Measurements from ENCODE around the gene IL25.

IL25 gene

DNA sequence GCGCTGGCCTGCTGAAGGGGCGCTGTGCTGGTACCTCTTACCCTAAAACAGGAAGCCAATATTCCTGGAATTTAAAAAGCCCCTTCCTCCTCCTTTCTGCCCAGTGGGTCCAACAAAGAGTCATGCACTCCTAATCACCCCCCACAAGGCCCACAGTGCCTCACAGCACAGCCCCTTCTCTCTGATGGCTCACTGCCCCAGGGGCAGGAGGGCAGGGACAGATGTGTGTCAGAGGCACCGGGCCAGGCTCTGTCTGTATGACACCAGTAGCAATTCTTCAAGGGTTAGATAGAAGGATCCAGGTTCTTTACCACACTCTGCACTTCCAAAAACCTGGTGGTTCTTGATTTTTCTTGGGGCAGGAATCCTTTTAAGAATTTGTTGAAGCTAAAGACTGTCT lies 26.5 kb downstream of the IL25 start:
- no peak for TF ChIP-seq RAD21 (IDR thresholded peaks at IDR 0.05; ENCODE audit: low read depth)
- TF ChIP-seq CREB1 (IDR thresholded peaks at IDR 0.05; ENCODE audit: low read depth), result no peak
- TF ChIP-seq, protein P1, sequence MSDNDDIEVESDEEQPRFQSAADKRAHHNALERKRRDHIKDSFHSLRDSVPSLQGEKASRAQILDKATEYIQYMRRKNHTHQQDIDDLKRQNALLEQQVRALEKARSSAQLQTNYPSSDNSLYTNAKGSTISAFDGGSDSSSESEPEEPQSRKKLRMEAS (IDR thresholded peaks at IDR 0.05), result no peak
- no peak for TF ChIP-seq TAF1 (IDR thresholded peaks at IDR 0.05; ENCODE audit: low read depth)
- TF ChIP-seq EGR1 (IDR thresholded peaks at IDR 0.05), result no peak
- TF ChIP-seq, protein P2, sequence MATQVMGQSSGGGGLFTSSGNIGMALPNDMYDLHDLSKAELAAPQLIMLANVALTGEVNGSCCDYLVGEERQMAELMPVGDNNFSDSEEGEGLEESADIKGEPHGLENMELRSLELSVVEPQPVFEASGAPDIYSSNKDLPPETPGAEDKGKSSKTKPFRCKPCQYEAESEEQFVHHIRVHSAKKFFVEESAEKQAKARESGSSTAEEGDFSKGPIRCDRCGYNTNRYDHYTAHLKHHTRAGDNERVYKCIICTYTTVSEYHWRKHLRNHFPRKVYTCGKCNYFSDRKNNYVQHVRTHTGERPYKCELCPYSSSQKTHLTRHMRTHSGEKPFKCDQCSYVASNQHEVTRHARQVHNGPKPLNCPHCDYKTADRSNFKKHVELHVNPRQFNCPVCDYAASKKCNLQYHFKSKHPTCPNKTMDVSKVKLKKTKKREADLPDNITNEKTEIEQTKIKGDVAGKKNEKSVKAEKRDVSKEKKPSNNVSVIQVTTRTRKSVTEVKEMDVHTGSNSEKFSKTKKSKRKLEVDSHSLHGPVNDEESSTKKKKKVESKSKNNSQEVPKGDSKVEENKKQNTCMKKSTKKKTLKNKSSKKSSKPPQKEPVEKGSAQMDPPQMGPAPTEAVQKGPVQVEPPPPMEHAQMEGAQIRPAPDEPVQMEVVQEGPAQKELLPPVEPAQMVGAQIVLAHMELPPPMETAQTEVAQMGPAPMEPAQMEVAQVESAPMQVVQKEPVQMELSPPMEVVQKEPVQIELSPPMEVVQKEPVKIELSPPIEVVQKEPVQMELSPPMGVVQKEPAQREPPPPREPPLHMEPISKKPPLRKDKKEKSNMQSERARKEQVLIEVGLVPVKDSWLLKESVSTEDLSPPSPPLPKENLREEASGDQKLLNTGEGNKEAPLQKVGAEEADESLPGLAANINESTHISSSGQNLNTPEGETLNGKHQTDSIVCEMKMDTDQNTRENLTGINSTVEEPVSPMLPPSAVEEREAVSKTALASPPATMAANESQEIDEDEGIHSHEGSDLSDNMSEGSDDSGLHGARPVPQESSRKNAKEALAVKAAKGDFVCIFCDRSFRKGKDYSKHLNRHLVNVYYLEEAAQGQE (IDR thresholded peaks at IDR 0.05; ENCODE audit: low read depth), result no peak

DNA sequence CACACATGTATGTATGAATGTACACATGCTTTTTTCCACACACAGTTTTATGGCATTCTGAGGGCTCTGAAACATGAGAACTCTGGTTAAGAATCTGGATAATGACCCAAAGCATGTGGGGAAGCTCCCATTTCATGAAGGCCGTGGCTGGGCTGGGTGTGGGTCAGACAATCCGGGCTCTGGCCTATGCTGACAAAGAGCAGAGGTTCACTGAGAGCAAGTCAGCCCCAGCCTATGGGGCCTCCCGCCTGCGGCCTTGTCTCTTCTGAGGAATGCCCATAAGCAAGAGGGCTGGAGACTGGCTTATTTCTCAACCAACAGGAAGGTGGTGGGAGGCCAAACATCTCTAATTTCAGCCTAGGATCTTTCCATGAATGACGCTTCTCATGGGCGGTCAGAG lies 27.0 kb downstream of the IL25 start:
- TF ChIP-seq, protein P2 (IDR thresholded peaks at IDR 0.05; ENCODE audit: low read depth), result no peak

DNA sequence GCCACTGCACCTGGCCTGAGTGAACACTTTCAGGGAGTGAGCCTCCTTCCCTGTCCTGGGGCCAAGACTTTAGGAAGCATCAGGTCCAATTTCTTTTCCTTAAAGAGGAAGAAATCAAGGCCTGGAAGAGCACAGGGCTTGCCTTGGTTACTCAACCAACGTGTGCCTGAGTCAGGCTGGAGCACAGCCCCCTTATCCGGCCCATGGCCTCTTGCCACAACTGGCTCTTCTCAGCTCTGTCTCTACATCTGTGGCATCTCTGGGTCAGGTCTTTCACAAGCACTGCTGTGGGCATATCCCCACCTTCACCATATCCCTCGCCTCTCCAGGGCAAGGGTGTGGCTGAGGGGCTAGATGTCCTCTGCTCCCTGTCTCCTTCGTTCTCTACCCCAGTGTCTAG lies 28.7 kb downstream of the IL25 start:
- TF ChIP-seq TAF1 (IDR thresholded peaks at IDR 0.05; ENCODE audit: low read depth) (no peak), EGR1 (IDR thresholded peaks at IDR 0.05) (no peak), ZBTB7A (IDR thresholded peaks at IDR 0.05; ENCODE audit: low read depth) (no peak), RAD21 (IDR thresholded peaks at IDR 0.05; ENCODE audit: low read depth) (no peak), CEBPB (IDR thresholded peaks at IDR 0.05) (no peak), TEAD4 (IDR thresholded peaks at IDR 0.05) (no peak), CREB1 (IDR thresholded peaks at IDR 0.05; ENCODE audit: low read depth) (no peak), EP300 (IDR thresholded peaks at IDR 0.05; ENCODE audit: borderline replicate concordance) (no peak), TCF12 (IDR thresholded peaks at IDR 0.05; ENCODE audit: low read depth) (no peak)
- TF ChIP-seq, protein P1 (IDR thresholded peaks at IDR 0.05), result no peak
- TF ChIP-seq, protein P2 (IDR thresholded peaks at IDR 0.05; ENCODE audit: low read depth), result no peak

DNA sequence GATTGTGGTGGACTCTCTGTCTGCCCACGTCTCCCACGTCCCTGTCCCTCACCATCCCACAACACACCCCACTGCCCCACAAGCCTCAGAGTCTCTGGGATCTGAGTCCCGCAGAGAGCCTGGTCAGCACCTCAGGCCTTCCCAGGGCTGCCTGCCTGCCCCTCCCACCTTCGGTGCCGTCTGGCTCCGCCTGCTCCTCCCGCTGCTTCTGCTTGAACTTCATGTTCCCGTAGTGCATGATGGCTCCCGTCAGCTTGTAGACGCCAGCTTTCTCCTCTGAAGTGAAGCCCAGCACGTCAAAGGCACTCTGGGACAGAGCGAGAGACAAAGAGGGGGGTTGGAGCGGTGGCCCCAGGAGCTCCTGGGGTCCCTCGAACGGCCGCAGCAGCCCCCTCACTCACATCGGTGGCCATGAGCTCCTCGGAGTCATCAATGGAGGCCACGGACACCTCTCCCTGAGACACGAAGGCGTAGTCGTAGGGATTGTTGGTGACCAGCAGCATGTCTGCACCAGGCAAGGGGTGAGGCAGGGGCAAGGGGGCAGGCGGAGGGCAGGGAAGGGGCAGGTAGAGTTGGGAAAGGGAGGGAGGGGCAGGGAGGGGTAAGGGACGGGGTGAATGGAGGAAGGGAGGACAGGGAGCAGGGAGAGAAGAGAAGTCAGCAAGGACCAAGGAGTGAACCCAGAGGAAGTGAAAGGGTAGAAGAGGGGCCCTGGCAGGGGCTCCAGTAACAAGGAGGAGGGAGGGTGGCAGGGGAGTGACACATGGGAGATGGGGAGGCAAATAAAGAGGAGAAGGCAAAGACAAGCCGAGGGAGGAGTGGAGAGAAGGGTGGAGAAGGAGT lies 29.9 kb downstream of the IL25 start:
- TF ChIP-seq EGR1 (IDR thresholded peaks at IDR 0.05) (no peak), FOXM1 (IDR thresholded peaks at IDR 0.05; ENCODE audit: borderline replicate concordance, low read depth) (no peak), TEAD4 (IDR thresholded peaks at IDR 0.05) (no peak), CREB1 (IDR thresholded peaks at IDR 0.05; ENCODE audit: low read depth) (no peak), ZBTB7A (IDR thresholded peaks at IDR 0.05; ENCODE audit: low read depth) (no peak), CEBPB (IDR thresholded peaks at IDR 0.05) (no peak), TAF1 (IDR thresholded peaks at IDR 0.05; ENCODE audit: low read depth) (no peak)
- TF ChIP-seq, protein P2 (IDR thresholded peaks at IDR 0.05; ENCODE audit: low read depth), result no peak
- TF ChIP-seq, protein P1 (IDR thresholded peaks at IDR 0.05), result no peak
- TF ChIP-seq, protein P3, sequence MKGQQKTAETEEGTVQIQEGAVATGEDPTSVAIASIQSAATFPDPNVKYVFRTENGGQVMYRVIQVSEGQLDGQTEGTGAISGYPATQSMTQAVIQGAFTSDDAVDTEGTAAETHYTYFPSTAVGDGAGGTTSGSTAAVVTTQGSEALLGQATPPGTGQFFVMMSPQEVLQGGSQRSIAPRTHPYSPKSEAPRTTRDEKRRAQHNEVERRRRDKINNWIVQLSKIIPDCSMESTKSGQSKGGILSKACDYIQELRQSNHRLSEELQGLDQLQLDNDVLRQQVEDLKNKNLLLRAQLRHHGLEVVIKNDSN (IDR thresholded peaks at IDR 0.05), result no peak
